Right atrium auricular region (tissue), 2 donors: ENCODE results near the gene CD79B. TPM values are rescaled to one million over a fixed set of nuclear protein-coding genes. Genes with fewer than 3 reads are reported as not detected.

Experiments used
- DNase-seq: peaks from one replicate; pipeline ENCODE4 v3.0.0-alpha.2; 2019; ENCODE audit warnings: low spot score
- H3K27ac ChIP-seq, 2 donors: fragments of 200-600 bp; sonication (generic); 1 replicate in 1 of 2; 2 replicates in 1 of 2; pipeline ENCODE4 v1.5.1; 2016 to 2019
- H3K27me3 ChIP-seq, 2 donors: fragments of 200-600 bp; sonication (generic); one replicate each; pipeline versions ENCODE4 v1.5.1 to v1.6.0; 2017 to 2019
- H3K36me3 ChIP-seq: fragments of 200-600 bp; sonication (generic); one replicate; pipeline ENCODE4 v1.5.1; 2016
- H3K4me1 ChIP-seq, 2 donors: fragments of 200-600 bp; sonication (generic); one replicate each; pipeline versions ENCODE4 v1.5.1 to v1.6.0; 2017 to 2019
- H3K4me3 ChIP-seq, 2 donors: fragments of 200-600 bp; sonication (generic); 1 replicate in 1 of 2; 2 replicates in 1 of 2; pipeline ENCODE4 v1.5.1; 2017 to 2019; ENCODE audit warnings: mild to moderate bottlenecking in 1 of 2, moderate library complexity in 1 of 2
- H3K9me3 ChIP-seq, 2 donors: fragments of 200-600 bp; sonication (generic); one replicate each; pipeline ENCODE4 v1.5.1; 2019
- CTCF ChIP-seq, 2 donors: fragments of 200-600 bp; sonication (generic); IDR thresholded peaks; one replicate each; pipeline ENCODE4 v1.5.1; 2019; ENCODE audit warnings: antibody characterized with exemption in 2 of 2
- total RNA-seq, 2 donors: library from RNA; depleted of rRNA; stranded (reverse); fragments of >200 nt; gene quantifications; one replicate each; pipeline ENCODE4 v1.1.0, GENCODE V29; 2016

CD79B gene
- total RNA-seq, 2 donors from 2014 or later, result 2.2 to 7.3 TPM

GRCh38 chr17:63950940-63951907 is 19.1 kb upstream of the CD79B start:
- H3K9me3 ChIP-seq, result no peaks in the 10 kb centered on the region
- H3K36me3 ChIP-seq, result no peaks in the 10 kb centered on the region

GRCh38 chr17:63949576-63950250 is 17.6 kb upstream of the CD79B start:
- Histone ChIP-seq H3K27me3 (no peaks in the 10 kb centered on the region), H3K36me3 (no peaks in the 10 kb centered on the region), H3K9me3 (no peaks in the 10 kb centered on the region), H3K4me1 (peaks cover 0 to 24% of the 10 kb centered on the region in 2 donors), H3K4me3 (no peak overlapping the region), H3K27ac (no peak overlapping the region)
- no peak for TF ChIP-seq CTCF (IDR thresholded peaks at IDR 0.05)
- no peak for DNase-seq

More at GRCh38 chr17:63950940-63951907, 19.1 kb upstream of the CD79B start:
- H3K27ac ChIP-seq, result no peak overlapping the region
- no peaks in the 10 kb centered on the region for H3K27me3 ChIP-seq
- peaks cover 0 to 24% of the 10 kb centered on the region in 2 donors for H3K4me1 ChIP-seq
- TF ChIP-seq CTCF (IDR thresholded peaks at IDR 0.05), result peak in 1 of 2 donors; percentile 20
- no peak for DNase-seq
- no peak overlapping the region for H3K4me3 ChIP-seq

- no peak overlapping the region for H3K4me3 ChIP-seq
- no peak overlapping the region for H3K27ac ChIP-seq
- H3K9me3 ChIP-seq, result no peaks in the 10 kb centered on the region
- H3K27me3 ChIP-seq, result no peaks in the 10 kb centered on the region
- no peak for DNase-seq
- peaks cover 0 to 13% of the 10 kb centered on the region in 2 donors for H3K4me1 ChIP-seq
- no peak for TF ChIP-seq CTCF (IDR thresholded peaks at IDR 0.05)
- no peaks in the 10 kb centered on the region for H3K36me3 ChIP-seq
Observed at GRCh38 chr17:63948521-63948920, 16.4 kb upstream of the CD79B start.

GRCh38 chr17:63947711-63948330 is 15.7 kb upstream of the CD79B start:
- Histone ChIP-seq H3K36me3 (no peaks in the 10 kb centered on the region), H3K4me3 (no peak overlapping the region), H3K27ac (no peak overlapping the region), H3K9me3 (no peaks in the 10 kb centered on the region), H3K27me3 (no peaks in the 10 kb centered on the region), H3K4me1 (peaks cover 0 to 13% of the 10 kb centered on the region in 2 donors)
- no peak for TF ChIP-seq CTCF (IDR thresholded peaks at IDR 0.05)
- no peak for DNase-seq

- no peaks in the 10 kb centered on the region for H3K36me3 ChIP-seq
- no peak overlapping the region for H3K4me3 ChIP-seq
- no peaks in the 10 kb centered on the region for H3K27me3 ChIP-seq
- DNase-seq, result no peak
- TF ChIP-seq CTCF (IDR thresholded peaks at IDR 0.05), result peak; percentile 54 to 87
- H3K4me1 ChIP-seq, result peaks cover 0 to 13% of the 10 kb centered on the region in 2 donors
- H3K27ac ChIP-seq, result no peak overlapping the region
- H3K9me3 ChIP-seq, result no peaks in the 10 kb centered on the region
Observed at GRCh38 chr17:63946440-63947363, 14.6 kb upstream of the CD79B start.
